Stimulated activated CD8-positive, alpha-beta memory T cell treated with anti-CD3 and anti-CD28 coated beads, Interleukin-4, amount 100 ng/mL, for 48 hours (primary cell): ENCODE results near the gene PDE4B.

Source experiments
- DNase-seq: peaks from one replicate; pipeline ENCODE4 v3.0.0-alpha.2; 2020

Gene PDE4B

GRCh38 chr1:65890201-65890843 lies 97.6 kb downstream of the PDE4B start:
- DNase-seq, result no peak

GRCh38 chr1:65894738-65895605 lies 102.3 kb downstream of the PDE4B start:
- DNase-seq, result no peak

- no peak for DNase-seq
Observed at GRCh38 chr1:65896721-65897120, 104.0 kb downstream of the PDE4B start.

- DNase-seq, result no peak
Observed at GRCh38 chr1:65897485-65897884, 104.8 kb downstream of the PDE4B start.

GRCh38 chr1:65904681-65905083 lies 112.0 kb downstream of the PDE4B start:
- no peak for DNase-seq

GRCh38 chr1:65910432-65910831 lies 117.7 kb downstream of the PDE4B start:
- DNase-seq, result no peak

- no peak for DNase-seq
Observed at GRCh38 chr1:65911679-65912078, 119.0 kb downstream of the PDE4B start.

- no peak for DNase-seq
Observed at GRCh38 chr1:65918564-65918963, 125.9 kb downstream of the PDE4B start.

- no peak for DNase-seq
Observed at GRCh38 chr1:65921446-65921845, 128.8 kb downstream of the PDE4B start.

GRCh38 chr1:65924471-65924870 lies 131.8 kb downstream of the PDE4B start:
- DNase-seq, result no peak

GRCh38 chr1:65938506-65938905 lies 145.8 kb downstream of the PDE4B start:
- DNase-seq, result no peak

- no peak for DNase-seq
Observed at GRCh38 chr1:65939191-65939590, 146.5 kb downstream of the PDE4B start.

GRCh38 chr1:65939636-65940035 lies 146.9 kb downstream of the PDE4B start:
- DNase-seq, result no peak

- no peak for DNase-seq
Observed at GRCh38 chr1:65940126-65940525, 147.4 kb downstream of the PDE4B start.

- DNase-seq, result no peak
Observed at GRCh38 chr1:65942476-65942875, 149.8 kb downstream of the PDE4B start.

GRCh38 chr1:65946376-65946775 lies 153.7 kb downstream of the PDE4B start:
- no peak for DNase-seq

GRCh38 chr1:65946960-65947359 lies 154.3 kb downstream of the PDE4B start:
- no peak for DNase-seq

- DNase-seq, result no peak
Observed at GRCh38 chr1:65948609-65949229, 156.0 kb downstream of the PDE4B start.

GRCh38 chr1:65949230-65949626 lies 156.5 kb downstream of the PDE4B start:
- DNase-seq, result no peak

- DNase-seq, result no peak
Observed at GRCh38 chr1:65949933-65950332, 157.2 kb downstream of the PDE4B start.

- no peak for DNase-seq
Observed at GRCh38 chr1:65952696-65953095, 160.0 kb downstream of the PDE4B start.

- no peak for DNase-seq
Observed at GRCh38 chr1:65953170-65953569, 160.5 kb downstream of the PDE4B start.

- DNase-seq, result no peak
Observed at GRCh38 chr1:65955071-65955470, 162.4 kb downstream of the PDE4B start.

- no peak for DNase-seq
Observed at GRCh38 chr1:65955503-65955902, 162.8 kb downstream of the PDE4B start.
